ENCODE results near the gene VASN.

- no peak for TF ChIP-seq ZNF274 (IDR thresholded peaks at IDR 0.05; ENCODE audit: low read depth, low read length)
- TF ChIP-seq YY1 (IDR thresholded peaks at IDR 0.05; ENCODE audit: insufficient read depth, insufficient read length), result no peak
Observed at GRCh38 chr16:4347010-4347409, 24.6 kb upstream of the VASN start.
